SK-N-SH (cell line): ENCODE data around the gene CRYGC. TPM values are rescaled to one million over a fixed set of nuclear protein-coding genes. Genes with fewer than 3 reads are reported as not detected.

Source experiments
- CTCF ChIA-PET: fragments of 300-600, 350-600 bp; formaldehyde crosslinking; extraction: SDS; loops from one replicate; lab custom pipeline; 2021; lab: Yijun Ruan, JAX
- POLR2A ChIA-PET: fragments of 350-600 bp; sonication (Branson Sonifier 250); formaldehyde crosslinking; extraction: SDS; loops from one replicate; lab custom pipeline; 2020; ENCODE audit warnings: antibody characterized with exemption, inconsistent platforms; lab: Yijun Ruan, JAX
- DNase-seq: peaks from one replicate; pipeline ENCODE4 v3.0.0; 2012
- H2AFZ ChIP-seq: fragments of 200-600 bp; sonication (generic); 2 replicates; pipeline ENCODE4 v1.8.1; 2016; ENCODE audit warnings: antibody characterized with exemption, mild to moderate bottlenecking, low read depth
- H3F3A ChIP-seq: fragments of 200-600 bp; sonication (generic); replicated peaks from 2 replicates; pipeline ENCODE3; 2016; ENCODE audit warnings: antibody characterized with exemption, mild to moderate bottlenecking; ENCODE audit not compliant: insufficient read depth
- H3K27ac ChIP-seq, 2 experiments: fragments of 200-500 bp in 1 of 2; fragments of 200-600 bp in 1 of 2; sonication (Bioruptor generic) in 1 of 2; sonication (generic), shearing (Covaris generic) in 1 of 2; 2 replicates each; pipeline versions ENCODE4 v1.5.1 to v1.6.1; 2014 to 2016; ENCODE audit warnings: low read depth in 2 of 2, inconsistent platforms in 1 of 2, low read length in 1 of 2, mild to moderate bottlenecking in 1 of 2, mixed read lengths in 1 of 2
- H3K27me3 ChIP-seq: fragments of 200-600 bp; sonication (generic), shearing (Covaris generic); 2 replicates; pipeline ENCODE4 v1.6.1; 2016; ENCODE audit warnings: mixed run types; ENCODE audit not compliant: insufficient read depth
- H3K36me3 ChIP-seq, 2 experiments: fragments of 200-500 bp in 1 of 2; fragments of 200-600 bp in 1 of 2; sonication (Bioruptor generic) in 1 of 2; sonication (generic) in 1 of 2; replicated peaks in 1 of 2; 2 replicates each; pipeline versions ENCODE3 to v1.5.1; 2014 to 2016; ENCODE audit warnings: low read length in 1 of 2, mild to moderate bottlenecking in 1 of 2; ENCODE audit not compliant: insufficient read depth in 2 of 2, control insufficient read depth in 1 of 2
- H3K4me1 ChIP-seq, 2 experiments: fragments of 200-500 bp in 1 of 2; fragments of 200-600 bp in 1 of 2; sonication (Bioruptor generic) in 1 of 2; sonication (generic), shearing (Covaris generic) in 1 of 2; 2 replicates each; pipeline versions ENCODE4 v1.5.1 to v1.6.1; 2014 to 2016; ENCODE audit warnings: low read depth in 1 of 2, low read length in 1 of 2, mixed run types in 1 of 2; ENCODE audit not compliant: insufficient read depth in 2 of 2, control insufficient read depth in 1 of 2
- H3K4me2 ChIP-seq: fragments of 200-600 bp; sonication (generic), shearing (Covaris generic); 2 replicates; pipeline ENCODE4 v1.6.1; 2017; ENCODE audit warnings: mixed run types
- H3K4me3 ChIP-seq, 2 experiments: fragments of 200-500 bp in 1 of 2; fragments of 200-600 bp in 1 of 2; sonication (Bioruptor generic) in 1 of 2; sonication (generic), shearing (Covaris generic) in 1 of 2; 2 replicates each; pipeline versions ENCODE4 v1.5.1 to v1.8.1; 2014 to 2016; ENCODE audit warnings: low read depth in 2 of 2, inconsistent platforms in 1 of 2, low read length in 1 of 2, mild to moderate bottlenecking in 1 of 2, mixed read lengths in 1 of 2, moderate library complexity in 1 of 2
- H3K79me2 ChIP-seq: fragments of 200-600 bp; sonication (generic); 2 replicates; pipeline ENCODE4 v1.8.1; 2017; ENCODE audit warnings: mild to moderate bottlenecking; ENCODE audit not compliant: insufficient read depth
- H3K9ac ChIP-seq: fragments of 200-600 bp; sonication (generic); 2 replicates; pipeline ENCODE4 v1.6.1; 2017; ENCODE audit warnings: mixed run types
- H3K9me2 ChIP-seq: fragments of 200-600 bp; sonication (generic); 2 replicates; pipeline ENCODE4 v1.6.1; 2017; ENCODE audit warnings: mixed run types
- H3K9me3 ChIP-seq: fragments of 200-600 bp; sonication (generic); 2 replicates; pipeline ENCODE4 v1.6.1; 2017; ENCODE audit warnings: mixed run types, mild to moderate bottlenecking, moderate library complexity
- H4K20me1 ChIP-seq: fragments of 200-600 bp; sonication (generic); 2 replicates; pipeline ENCODE4 v1.6.1; 2017; ENCODE audit warnings: mild to moderate bottlenecking, mixed run types; ENCODE audit not compliant: insufficient read depth
- CTCF ChIP-seq: fragments of 200-600 bp; sonication (generic); IDR thresholded peaks from 2 replicates; pipeline ENCODE4 v1.6.1; 2017; ENCODE audit warnings: antibody characterized with exemption, mild to moderate bottlenecking, moderate library complexity
- ELF1 ChIP-seq: IDR thresholded peaks from 2 replicates; pipeline ENCODE4 v1.4.0; 2012
- EZH2phosphoT487 ChIP-seq: fragments of 200-600 bp; sonication (generic); IDR thresholded peaks from 2 replicates; pipeline ENCODE4 v1.6.1; 2017; ENCODE audit warnings: low read depth, mixed run types, mild to moderate bottlenecking, antibody characterized with exemption, moderate library complexity, borderline replicate concordance
- FOSL2 ChIP-seq: IDR thresholded peaks from 2 replicates; pipeline ENCODE4 v1.4.0; 2012; ENCODE audit warnings: low read depth, mild to moderate bottlenecking, moderate library complexity, borderline replicate concordance
- FOXJ3 ChIP-seq: sonication (generic); formaldehyde crosslinking; IDR thresholded peaks from 2 replicates; pipeline ENCODE4 v1.5.1; 2020; ENCODE audit warnings: mild to moderate bottlenecking, missing genetic modification reagents
- FOXM1 ChIP-seq: IDR thresholded peaks from 2 replicates; pipeline ENCODE4 v1.4.0; 2012; ENCODE audit warnings: low read depth, mild to moderate bottlenecking
- GABPA ChIP-seq: IDR thresholded peaks from 2 replicates; pipeline ENCODE4 v1.4.0; 2012; ENCODE audit warnings: low read depth, mild to moderate bottlenecking
- GATA2 ChIP-seq: sonication (generic); formaldehyde crosslinking; IDR thresholded peaks from 2 replicates; pipeline ENCODE4 v1.5.0; 2020; ENCODE audit warnings: mild to moderate bottlenecking, missing genetic modification reagents
- MEF2A ChIP-seq: IDR thresholded peaks from 2 replicates; pipeline ENCODE4 v1.4.0; 2012; ENCODE audit warnings: low read depth, borderline replicate concordance
- MXI1 ChIP-seq: IDR thresholded peaks from 2 replicates; pipeline ENCODE4 v1.6.1; 2012; ENCODE audit warnings: mild to moderate bottlenecking, low read depth, low read length, improper control_type of control experiment
- PBX3 ChIP-seq: IDR thresholded peaks from 2 replicates; pipeline ENCODE4; 2012
- POLR2AphosphoS5 ChIP-seq: IDR thresholded peaks from 2 replicates; pipeline ENCODE4 v1.6.1; 2012; ENCODE audit warnings: low read depth, low read length
- RAD21 ChIP-seq: IDR thresholded peaks from 2 replicates; pipeline ENCODE4 v1.6.1; 2012; ENCODE audit warnings: mild to moderate bottlenecking, low read length
- RCOR1 ChIP-seq: fragments of 150-350 bp; IDR thresholded peaks from 2 replicates; pipeline ENCODE4 v1.6.1; 2017; ENCODE audit warnings: antibody characterized with exemption, low read length
- REST ChIP-seq: IDR thresholded peaks from 2 replicates; pipeline ENCODE4 v1.6.1; 2012; ENCODE audit warnings: mild to moderate bottlenecking, low read depth, low read length, moderate library complexity
- RXRA ChIP-seq: IDR thresholded peaks from 2 replicates; pipeline ENCODE4 v1.4.0; 2012; ENCODE audit warnings: low read depth, mild to moderate bottlenecking, borderline replicate concordance
- SIN3A ChIP-seq: IDR thresholded peaks from 2 replicates; pipeline ENCODE4 v1.6.1; 2012; ENCODE audit warnings: low read depth, mild to moderate bottlenecking, low read length, moderate library complexity, borderline replicate concordance
- SMC3 ChIP-seq: IDR thresholded peaks from 2 replicates; pipeline ENCODE4 v1.6.1; 2012; ENCODE audit warnings: low read depth, low read length, improper control_type of control experiment
- TCF12 ChIP-seq: IDR thresholded peaks from 2 replicates; pipeline ENCODE4 v1.4.0; 2012
- YY1 ChIP-seq: IDR thresholded peaks from 2 replicates; pipeline ENCODE4 v1.4.0; 2012; ENCODE audit warnings: low read depth, mild to moderate bottlenecking
- WGBS: methylation state at CpG from one replicate; pipeline ENCODE4 v1.1.6; 2017; ENCODE audit warnings: low lambda C conversion rate; 5-methylcytosine and 5-hydroxymethylcytosine counted together
- polyA plus RNA-seq, 3 experiments: library from polyadenylated mRNA; depleted of rRNA; stranded (reverse); fragments of >200 nt; gene quantifications; 2 replicates each; pipeline ENCODE4 v1.2.3, GENCODE V29; 2012

CRYGC gene
- polyA plus RNA-seq, 1 of the 3 experiments (the other 2 are of a cell fraction) = 0.31 TPM

- Histone ChIP-seq H4K20me1 (no peaks in the 10 kb centered on the region), H3K9me2 (no peaks in the 10 kb centered on the region), H3K36me3 (no peaks in the 10 kb centered on the region), H3K27ac (no peak overlapping the region), H3K4me2 (no peak overlapping the region), H3K4me3 (no peak overlapping the region), H3K9ac (no peak overlapping the region), H3F3A (no peaks in the 10 kb centered on the region), H3K9me3 (no peaks in the 10 kb centered on the region), H3K27me3 (no peaks in the 10 kb centered on the region), H2AFZ (no peak overlapping the region), H3K4me1 (peaks cover 0 to 2% of the 10 kb centered on the region in 2 experiments; a peak in 1 of 4 replicates), H3K79me2 (no peaks in the 10 kb centered on the region)
- 80% methylated on average over 3 of the region's 3 CpGs for WGBS
- no peak for TF ChIP-seq MXI1
- no peak for TF ChIP-seq FOXJ3 (CRISPR knock-in tag)
- no peak for TF ChIP-seq TCF12
- ChIA-PET POLR2A (no interaction called here), CTCF (no interaction called here)
- no peak for DNase-seq
Observed at GRCh38 chr2:208096080-208096479, 33.5 kb downstream of the CRYGC start.

- no peaks in the 10 kb centered on the region for H3K36me3 ChIP-seq
- peaks cover 0 to 2% of the 10 kb centered on the region in 2 experiments; a peak in 1 of 4 replicates for H3K4me1 ChIP-seq
- H3K9me2 ChIP-seq = no peaks in the 10 kb centered on the region
- ChIA-PET CTCF (interaction anchor here (0.8 to 1.6 kb wide), 7 partner anchors 9 to 347 kb away, joined by 3 to 8 read pairs (median 4); partner anchors contain the start of gene IDH1), POLR2A (interaction anchor here (1.5 kb wide), 1 partner anchor 173 kb away, joined by 4 read pairs; the partner anchor contains the start of gene PIKFYVE)
- H3K79me2 ChIP-seq = no peaks in the 10 kb centered on the region
- no peak overlapping the region for H3K9ac ChIP-seq
- no peak overlapping the region for H3K4me3 ChIP-seq
- no peak overlapping the region for H3K27ac ChIP-seq
- no peaks in the 10 kb centered on the region for H3K27me3 ChIP-seq
- TF ChIP-seq GATA2 (CRISPR knock-in tag) = no peak
- no peak for TF ChIP-seq EZH2phosphoT487
- TF ChIP-seq ELF1 = no peak
- no peak for TF ChIP-seq RAD21
- TF ChIP-seq RXRA = no peak
- TF ChIP-seq FOSL2 = no peak
- no peak for TF ChIP-seq CTCF
- no peak for TF ChIP-seq POLR2AphosphoS5
- no peak for TF ChIP-seq SMC3
- TF ChIP-seq YY1 = no peak
- TF ChIP-seq PBX3 = no peak
- TF ChIP-seq MEF2A = no peak
- TF ChIP-seq FOXM1 = no peak
- TF ChIP-seq SIN3A = no peak
- TF ChIP-seq REST = no peak
- TF ChIP-seq GABPA = no peak
- no peak for TF ChIP-seq RCOR1
- TF ChIP-seq, all 33 proteins: peak for 0
- no peak for DNase-seq
- H2AFZ ChIP-seq = no peak overlapping the region
- no peak overlapping the region for H3K4me2 ChIP-seq
- H4K20me1 ChIP-seq = no peaks in the 10 kb centered on the region
- no peaks in the 10 kb centered on the region for H3F3A ChIP-seq
- no peaks in the 10 kb centered on the region for H3K9me3 ChIP-seq
Observed at GRCh38 chr2:208093128-208093527, 36.5 kb downstream of the CRYGC start.
